ENCODE measurements around the gene ZXDC. TPM values are rescaled to one million over a fixed set of nuclear protein-coding genes. Genes with fewer than 3 reads are reported as not detected.

The ZXDC gene
- total RNA-seq, 2 donors from 2014 or later = 26.5 to 27.0 TPM

DNA sequence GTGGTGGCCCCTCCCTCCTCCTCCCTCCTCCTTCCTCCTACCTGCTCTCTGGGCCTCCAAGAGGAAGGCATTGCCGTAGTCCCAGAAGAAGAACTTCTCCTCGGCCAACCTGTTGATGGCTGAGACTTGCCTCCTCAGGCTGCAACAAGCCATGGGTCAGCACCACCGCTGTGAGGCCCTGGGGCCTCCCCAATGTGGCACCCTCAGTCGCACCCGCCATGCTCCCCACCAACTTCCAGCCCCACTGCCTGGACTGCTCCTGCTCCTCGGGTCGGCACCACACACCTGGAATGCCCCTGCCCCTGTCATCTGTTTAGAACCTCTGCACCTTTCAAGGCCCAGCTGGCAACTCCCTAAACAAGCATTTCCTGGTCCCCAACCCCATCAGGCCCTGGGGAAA is 24.3 kb upstream of the ZXDC start:
- Mint-ChIP-seq H3K27ac (no peak overlapping the region), H3K4me1 (no peaks in the 10 kb centered on the region)

DNA sequence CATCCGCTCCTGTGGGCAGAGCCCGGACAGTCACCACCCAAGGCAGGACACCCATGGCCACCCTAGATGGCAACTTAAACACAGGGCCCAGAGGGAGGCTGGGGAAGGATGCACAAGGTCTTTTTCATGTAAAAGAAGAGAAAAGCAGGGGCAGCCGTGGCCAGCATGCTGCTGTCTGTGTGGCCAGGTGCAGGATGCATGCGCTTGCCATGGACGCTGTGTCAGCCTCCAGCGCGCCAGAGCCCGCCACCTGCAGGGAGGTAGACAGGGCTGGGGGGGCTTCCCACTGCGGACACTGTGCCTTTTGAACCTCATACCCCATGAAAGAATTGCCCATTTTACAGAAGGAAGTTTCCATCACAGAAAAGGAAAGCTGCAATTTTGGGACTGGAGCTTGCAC is 23.7 kb upstream of the ZXDC start:
- no peak overlapping the region for H3K4me3 Mint-ChIP-seq
- no peaks in the 10 kb centered on the region for H3K4me1 Mint-ChIP-seq
- ATAC-seq (replicated peaks) = no peak
- H3K27me3 Mint-ChIP-seq = no peaks in the 10 kb centered on the region
- no peaks in the 10 kb centered on the region for H3K9me3 Mint-ChIP-seq
- H3K27ac Mint-ChIP-seq = no peak overlapping the region
- H3K36me3 Mint-ChIP-seq (ENCODE audit: low read depth) = no peaks in the 10 kb centered on the region

More for the DNA sequence above, 24.3 kb upstream of the ZXDC start:
- H3K27me3 Mint-ChIP-seq = peaks cover 2% of the 10 kb centered on the region
- no peaks in the 10 kb centered on the region for H3K36me3 Mint-ChIP-seq (ENCODE audit: low read depth)
- H3K4me3 Mint-ChIP-seq = no peak overlapping the region
- ATAC-seq (replicated peaks) = no peak
- H3K9me3 Mint-ChIP-seq = no peaks in the 10 kb centered on the region

DNA sequence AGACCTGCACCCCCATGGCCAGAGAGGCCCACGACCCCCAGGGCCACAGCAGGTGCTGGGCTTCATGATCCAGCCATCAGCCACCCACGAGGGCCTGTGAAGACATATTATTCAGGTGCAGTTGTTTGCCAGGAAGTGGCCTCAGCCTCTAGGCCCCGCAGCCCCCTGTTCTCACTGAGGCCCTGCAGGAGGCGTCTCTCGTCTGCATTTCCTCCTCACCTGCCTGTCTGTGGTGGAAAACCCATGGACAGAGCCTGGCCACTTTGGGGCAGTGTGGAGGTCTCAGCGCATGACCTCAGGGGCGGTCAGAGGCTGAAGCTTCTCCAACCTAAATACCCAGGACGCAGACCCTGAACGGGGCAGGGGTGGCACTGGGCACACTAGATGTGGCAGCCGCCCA is 23.2 kb upstream of the ZXDC start:
- Mint-ChIP-seq H3K36me3 (ENCODE audit: low read depth) (no peaks in the 10 kb centered on the region), H3K4me1 (no peaks in the 10 kb centered on the region), H3K4me3 (no peak overlapping the region), H3K27ac (no peak overlapping the region), H3K9me3 (no peaks in the 10 kb centered on the region), H3K27me3 (no peaks in the 10 kb centered on the region)
- no peak for ATAC-seq (replicated peaks)

DNA sequence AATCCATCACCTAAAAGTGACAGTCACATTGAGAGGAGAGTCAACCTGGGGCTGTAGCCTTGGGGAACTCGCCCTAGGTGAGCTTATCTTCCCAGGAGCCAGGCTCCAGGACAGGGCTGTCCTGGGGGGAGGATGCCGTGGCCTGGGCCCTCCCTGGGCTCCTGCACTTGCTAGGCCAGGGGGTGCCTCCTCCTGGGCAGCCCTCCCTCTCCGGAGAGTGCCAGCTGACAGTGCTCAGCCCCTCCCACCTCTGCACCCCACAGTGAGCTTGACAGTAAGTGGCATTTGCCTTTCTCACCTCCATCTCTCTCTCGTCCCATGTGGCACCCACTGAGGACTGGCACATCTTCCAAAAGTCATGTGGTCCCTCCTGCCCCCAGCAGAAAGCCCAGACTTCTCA is 22.8 kb upstream of the ZXDC start:
- H3K4me3 Mint-ChIP-seq = no peak overlapping the region
- H3K9me3 Mint-ChIP-seq = no peaks in the 10 kb centered on the region
- no peaks in the 10 kb centered on the region for H3K4me1 Mint-ChIP-seq
- ATAC-seq (replicated peaks) = no peak
- no peaks in the 10 kb centered on the region for H3K27me3 Mint-ChIP-seq
- no peak overlapping the region for H3K27ac Mint-ChIP-seq
- H3K36me3 Mint-ChIP-seq (ENCODE audit: low read depth) = no peaks in the 10 kb centered on the region

DNA sequence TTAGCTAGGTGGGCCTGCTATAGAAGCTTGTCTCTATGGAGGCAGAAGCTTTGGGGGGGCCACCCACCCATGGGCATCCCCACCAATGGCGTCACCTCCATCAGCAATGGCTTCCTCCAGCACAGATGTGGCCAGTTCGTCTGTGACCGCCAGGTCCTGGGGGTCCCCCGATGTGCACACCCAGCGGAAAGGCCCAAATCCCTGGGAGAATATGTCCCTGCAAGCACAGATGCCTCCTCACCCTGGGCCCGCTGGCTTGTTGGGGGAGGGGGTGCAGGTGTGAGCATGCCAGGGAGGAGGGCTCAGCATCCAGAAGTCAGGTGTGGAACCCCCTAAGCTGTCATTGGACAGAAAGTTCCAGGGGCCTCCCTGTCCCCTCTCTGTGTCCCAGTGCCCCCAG is 22.3 kb upstream of the ZXDC start:
- Mint-ChIP-seq H3K27ac (no peak overlapping the region), H3K36me3 (ENCODE audit: low read depth) (no peaks in the 10 kb centered on the region), H3K4me3 (no peak overlapping the region), H3K4me1 (no peaks in the 10 kb centered on the region), H3K9me3 (no peaks in the 10 kb centered on the region), H3K27me3 (no peaks in the 10 kb centered on the region)
- ATAC-seq (replicated peaks) = no peak

DNA sequence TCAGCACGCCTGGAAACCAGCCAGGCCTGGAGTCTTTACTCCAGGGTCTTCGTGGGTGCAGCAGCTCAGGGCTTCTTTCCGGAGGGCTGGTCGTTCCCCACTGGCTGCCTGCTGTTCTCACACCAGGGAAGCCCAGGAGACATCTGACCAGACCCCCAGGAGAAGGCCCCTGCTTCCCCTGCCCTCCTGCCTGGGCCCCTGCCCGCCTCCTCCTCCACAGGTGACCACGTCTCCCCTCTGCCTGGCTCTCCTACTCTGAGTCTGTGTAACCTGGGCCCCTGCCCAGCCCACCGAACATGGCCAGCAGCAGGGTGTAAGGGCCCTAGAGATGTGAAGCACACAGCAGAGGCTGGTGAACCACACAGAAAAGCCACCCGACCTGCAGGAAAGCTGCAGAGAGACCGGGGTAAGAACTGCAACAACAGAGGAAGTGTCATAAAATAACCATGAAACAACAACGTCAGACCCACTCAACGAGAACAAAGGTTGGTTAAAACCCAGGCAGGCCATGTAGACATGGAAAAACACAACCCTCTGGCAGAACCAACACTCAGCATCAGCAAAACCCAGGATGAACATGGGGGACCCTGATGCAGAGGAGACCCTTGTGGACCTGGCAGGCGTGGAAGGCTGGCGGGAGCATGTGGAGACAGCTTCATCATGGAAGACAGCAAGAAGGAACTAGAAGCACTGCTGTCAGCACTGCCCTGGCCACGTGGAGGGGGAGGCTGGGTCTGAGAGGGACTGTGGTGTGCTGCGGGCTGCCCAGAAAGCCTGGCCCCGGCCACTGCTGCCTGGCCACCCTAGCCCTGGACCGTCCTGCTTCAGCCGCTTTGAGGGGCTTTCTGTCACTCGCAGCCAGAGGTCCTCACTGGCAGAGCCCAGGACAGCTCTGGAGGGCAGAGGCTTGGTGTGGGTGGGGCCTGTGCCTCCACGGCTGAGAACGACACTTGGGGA is 21.5 kb upstream of the ZXDC start:
- Mint-ChIP-seq H3K27ac (no peak overlapping the region), H3K4me1 (no peaks in the 10 kb centered on the region)
- ATAC-seq (replicated peaks) = no peak

DNA sequence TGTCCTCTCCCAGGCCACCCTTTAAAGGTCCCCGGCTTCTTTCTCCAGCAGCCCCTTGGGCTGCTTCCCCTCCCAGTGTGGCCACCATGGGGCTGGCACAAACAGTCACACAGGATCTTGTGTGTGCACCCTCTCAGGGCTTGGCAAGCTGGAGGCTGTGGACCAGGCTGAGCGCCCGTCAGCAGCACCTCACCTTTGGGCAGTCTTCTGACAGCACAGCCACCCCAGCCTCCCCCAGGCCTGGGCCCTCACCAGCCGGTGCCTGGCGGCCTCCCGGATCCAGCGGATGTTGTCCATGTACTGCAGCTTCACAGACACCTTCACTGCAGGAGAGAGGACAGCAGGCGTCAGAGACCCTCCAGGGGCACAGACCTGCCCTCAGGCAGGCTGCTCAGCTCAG is 20.1 kb upstream of the ZXDC start:
- H3K9me3 Mint-ChIP-seq = no peaks in the 10 kb centered on the region
- H3K27me3 Mint-ChIP-seq = no peaks in the 10 kb centered on the region
- no peak overlapping the region for H3K4me3 Mint-ChIP-seq
- H3K27ac Mint-ChIP-seq = no peak overlapping the region
- ATAC-seq (replicated peaks) = no peak
- H3K4me1 Mint-ChIP-seq = no peaks in the 10 kb centered on the region
- H3K36me3 Mint-ChIP-seq (ENCODE audit: low read depth) = no peaks in the 10 kb centered on the region

More for the DNA sequence above, 21.5 kb upstream of the ZXDC start:
- no peaks in the 10 kb centered on the region for H3K27me3 Mint-ChIP-seq
- no peak overlapping the region for H3K4me3 Mint-ChIP-seq
- no peaks in the 10 kb centered on the region for H3K36me3 Mint-ChIP-seq (ENCODE audit: low read depth)
- no peaks in the 10 kb centered on the region for H3K9me3 Mint-ChIP-seq

DNA sequence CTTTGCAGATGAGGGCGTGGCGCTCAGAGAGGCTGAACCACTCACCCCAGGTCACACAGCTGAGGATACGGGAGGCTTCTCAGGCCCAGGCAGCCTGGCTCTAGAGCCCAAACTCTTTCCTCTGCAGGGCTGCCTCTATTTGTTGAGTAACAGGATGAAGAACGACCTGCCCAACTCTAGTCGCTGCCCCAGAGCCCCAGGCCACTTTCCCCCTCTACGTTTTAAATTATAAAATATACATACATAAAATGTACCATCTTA is 19.2 kb upstream of the ZXDC start:
- Mint-ChIP-seq H3K27me3 (no peaks in the 10 kb centered on the region), H3K4me1 (no peaks in the 10 kb centered on the region), H3K27ac (no peak overlapping the region), H3K4me3 (no peak overlapping the region), H3K36me3 (ENCODE audit: low read depth) (no peaks in the 10 kb centered on the region), H3K9me3 (no peaks in the 10 kb centered on the region)
- ATAC-seq (replicated peaks) = no peak

DNA sequence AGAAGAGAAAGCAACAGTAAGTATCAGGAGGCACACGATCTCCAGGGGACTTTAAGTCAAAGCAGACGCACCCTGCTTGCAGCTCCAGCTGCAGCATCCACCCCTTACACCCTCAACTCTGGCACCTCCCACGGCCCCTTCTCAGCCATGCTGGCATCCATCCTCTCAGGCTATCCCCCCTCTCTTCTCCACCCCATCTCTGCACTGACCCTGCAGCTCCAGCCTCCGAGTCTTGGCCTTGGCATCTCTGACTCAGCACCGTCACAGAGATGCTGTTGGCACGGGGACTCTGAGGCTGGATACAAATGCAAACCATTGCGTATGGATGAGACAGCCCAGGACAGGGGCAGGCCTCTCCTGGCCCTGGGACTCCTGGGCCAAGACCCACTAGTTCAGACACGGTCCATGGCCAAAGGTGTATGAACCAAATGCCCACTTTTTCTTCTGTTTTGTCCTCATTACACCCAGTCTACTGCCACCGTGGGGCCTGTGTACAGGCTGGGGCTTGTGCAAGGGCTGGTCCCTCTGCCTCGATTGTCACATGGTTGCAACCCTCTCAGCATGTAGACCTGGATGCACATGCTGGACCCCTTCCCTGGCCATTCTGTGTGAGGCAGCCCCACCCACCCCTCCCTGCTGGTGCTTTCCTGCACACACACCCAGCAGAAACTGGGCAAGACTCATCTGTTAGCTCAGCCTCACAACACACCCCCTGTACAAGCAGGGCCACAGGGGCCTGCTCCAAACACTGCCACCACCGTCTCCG is 18.7 kb upstream of the ZXDC start:
- no peak for ATAC-seq (replicated peaks)
- Mint-ChIP-seq H3K27ac (no peak overlapping the region), H3K9me3 (no peaks in the 10 kb centered on the region), H3K4me1 (no peaks in the 10 kb centered on the region), H3K4me3 (no peak overlapping the region), H3K27me3 (no peaks in the 10 kb centered on the region), H3K36me3 (ENCODE audit: low read depth) (no peaks in the 10 kb centered on the region)

DNA sequence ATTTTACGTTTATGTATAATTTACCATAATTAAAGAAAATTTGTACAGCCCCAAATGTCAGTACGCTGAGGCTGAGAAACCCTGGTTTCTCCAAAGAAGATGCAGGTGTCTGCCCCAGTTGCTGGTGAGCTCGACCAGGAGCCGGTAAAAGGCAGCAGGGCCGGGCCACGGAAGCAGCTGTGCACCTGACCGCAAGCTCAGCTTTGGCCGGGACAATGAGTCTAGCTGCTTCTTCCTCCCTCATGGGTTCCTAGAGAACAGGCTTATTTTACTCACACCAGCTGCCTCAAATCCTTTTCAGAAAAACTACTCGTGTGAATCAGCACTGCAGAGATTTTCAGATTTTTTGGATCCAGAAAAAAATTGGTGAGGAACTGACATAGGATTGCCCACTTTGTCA is 18.0 kb upstream of the ZXDC start:
- Mint-ChIP-seq H3K27me3 (no peaks in the 10 kb centered on the region), H3K9me3 (no peaks in the 10 kb centered on the region), H3K4me1 (no peaks in the 10 kb centered on the region), H3K4me3 (no peak overlapping the region), H3K36me3 (ENCODE audit: low read depth) (no peaks in the 10 kb centered on the region), H3K27ac (no peak overlapping the region)
- ATAC-seq (replicated peaks) = no peak

DNA sequence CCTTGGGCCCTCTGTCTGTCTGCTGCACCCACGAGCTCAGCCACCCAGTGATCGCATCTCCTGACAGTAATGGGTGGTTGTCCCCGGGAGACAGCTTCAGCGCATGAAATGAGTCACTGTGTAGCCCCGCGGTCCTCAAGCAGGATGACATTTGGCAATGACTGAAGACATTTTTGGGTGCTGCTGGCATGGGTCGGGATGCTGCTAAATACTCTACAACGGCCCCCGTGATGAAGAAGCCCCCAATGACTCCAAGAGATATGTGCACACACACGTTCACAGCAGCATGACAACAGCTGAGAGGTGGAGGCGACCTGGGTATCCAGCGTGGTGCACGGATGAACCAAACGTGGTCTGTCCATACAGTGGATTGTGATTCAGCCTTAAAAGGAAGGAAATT is 17.4 kb upstream of the ZXDC start:
- Mint-ChIP-seq H3K36me3 (ENCODE audit: low read depth) (no peaks in the 10 kb centered on the region), H3K9me3 (no peaks in the 10 kb centered on the region), H3K27me3 (no peaks in the 10 kb centered on the region), H3K27ac (no peak overlapping the region), H3K4me3 (no peak overlapping the region), H3K4me1 (no peaks in the 10 kb centered on the region)
- no peak for ATAC-seq (replicated peaks)

DNA sequence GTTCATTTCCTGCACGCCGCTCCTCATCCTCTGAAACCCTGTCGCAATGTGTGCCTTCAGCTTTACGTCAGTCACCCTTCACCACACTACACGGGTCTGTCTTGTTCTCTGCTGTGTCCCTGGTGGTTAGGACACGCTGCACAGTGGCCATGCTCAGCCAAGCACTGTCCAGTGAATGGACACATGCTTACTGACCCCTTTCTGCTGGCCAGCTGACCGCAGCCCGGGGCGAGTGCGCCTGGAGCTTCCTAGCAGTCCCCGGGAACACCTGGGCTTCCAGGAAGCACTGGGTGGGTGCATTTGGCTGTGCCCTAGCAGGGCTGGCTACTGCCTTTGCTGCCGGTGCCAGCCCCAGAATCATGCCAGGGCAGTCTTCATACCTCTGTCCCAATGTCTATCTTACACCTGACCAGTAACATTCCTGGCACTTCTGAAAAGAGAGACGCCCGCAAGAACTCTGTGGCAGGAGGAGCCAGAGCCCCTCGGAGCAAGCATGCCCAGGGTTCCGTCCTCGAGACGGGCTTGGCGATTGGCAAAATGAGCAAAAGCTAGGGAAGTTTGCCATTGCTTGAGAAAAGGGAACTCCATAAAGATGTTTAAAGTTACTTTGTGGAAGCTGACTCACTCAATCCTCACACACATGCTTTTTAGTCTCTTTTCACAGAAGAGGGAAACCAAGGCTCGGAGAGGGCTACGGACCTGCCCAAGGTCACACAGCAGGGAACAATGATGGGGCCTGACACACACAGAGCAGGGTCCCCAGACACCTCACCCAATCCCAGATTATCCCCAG is 15.7 kb upstream of the ZXDC start:
- Mint-ChIP-seq H3K27ac (no peak overlapping the region), H3K36me3 (ENCODE audit: low read depth) (no peaks in the 10 kb centered on the region), H3K4me1 (peaks cover 3% of the 10 kb centered on the region), H3K9me3 (no peaks in the 10 kb centered on the region), H3K27me3 (no peaks in the 10 kb centered on the region), H3K4me3 (no peak overlapping the region)
- no peak for ATAC-seq (replicated peaks)

DNA sequence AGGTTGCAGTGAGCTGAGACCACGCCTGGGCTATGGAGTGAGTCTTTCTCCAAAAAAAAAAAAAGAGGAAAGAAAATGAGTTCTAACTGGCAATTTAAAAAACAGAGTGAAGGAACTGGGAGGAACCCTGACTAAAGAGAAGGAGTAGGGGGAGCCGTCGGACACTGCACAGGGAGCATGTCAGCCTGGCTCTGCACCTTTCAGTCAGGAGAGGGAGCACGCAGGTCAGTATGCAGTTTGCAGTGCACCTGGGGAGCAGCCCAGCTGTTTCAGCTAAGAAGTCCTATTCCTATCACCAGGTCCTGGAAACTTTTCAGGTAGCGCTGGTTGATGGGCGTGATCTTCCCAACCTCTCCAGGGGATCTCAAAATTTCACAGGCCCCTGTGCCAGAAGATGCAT is 14.9 kb upstream of the ZXDC start:
- no peak for ATAC-seq (replicated peaks)
- peaks cover 5% of the 10 kb centered on the region for H3K4me1 Mint-ChIP-seq
- no peaks in the 10 kb centered on the region for H3K27me3 Mint-ChIP-seq
- H3K9me3 Mint-ChIP-seq = no peaks in the 10 kb centered on the region
- H3K36me3 Mint-ChIP-seq (ENCODE audit: low read depth) = no peaks in the 10 kb centered on the region
- H3K27ac Mint-ChIP-seq = no peak overlapping the region
- H3K4me3 Mint-ChIP-seq = no peak overlapping the region

DNA sequence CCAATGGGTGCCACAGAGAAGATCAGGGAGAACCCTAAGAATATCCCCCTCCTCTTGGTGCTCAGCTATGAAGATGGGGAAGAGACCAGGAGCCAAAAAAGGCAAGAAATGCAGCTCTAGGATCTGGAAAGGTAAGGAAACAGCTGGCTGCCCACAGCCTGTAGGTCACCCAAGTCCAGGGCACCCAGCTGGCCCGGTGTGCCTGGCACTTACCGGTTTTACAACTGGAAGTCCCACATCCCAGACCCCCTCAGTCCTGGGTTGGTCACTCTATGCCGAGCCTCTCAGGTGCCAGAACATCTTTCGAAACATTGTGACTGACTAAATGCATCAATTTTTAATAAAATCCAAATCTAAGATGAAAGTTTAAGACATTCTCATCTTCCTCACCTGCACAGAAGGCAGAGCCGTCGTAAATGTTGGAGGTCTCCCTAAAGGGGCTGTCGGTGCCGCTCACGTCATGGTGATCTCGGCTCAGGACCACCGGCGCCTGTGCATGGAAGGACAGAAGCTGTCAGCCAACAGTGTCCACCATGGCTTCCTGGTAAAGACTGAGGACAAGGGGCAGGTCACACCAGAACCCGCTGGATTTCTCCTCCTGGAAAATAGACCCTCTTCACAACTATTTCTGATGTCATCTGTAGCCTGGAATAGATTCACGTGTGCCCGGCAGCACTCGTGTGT is 13.3 kb upstream of the ZXDC start:
- H3K27me3 Mint-ChIP-seq = no peaks in the 10 kb centered on the region
- ATAC-seq (replicated peaks) = no peak
- peaks cover 5% of the 10 kb centered on the region for H3K4me1 Mint-ChIP-seq
- H3K36me3 Mint-ChIP-seq (ENCODE audit: low read depth) = no peaks in the 10 kb centered on the region
- no peak overlapping the region for H3K27ac Mint-ChIP-seq
- no peak overlapping the region for H3K4me3 Mint-ChIP-seq
- H3K9me3 Mint-ChIP-seq = no peaks in the 10 kb centered on the region
